ENCODE data around the gene SLC6A11. TPM values are rescaled to one million over a fixed set of nuclear protein-coding genes. Genes with fewer than 3 reads are reported as not detected.

Gene SLC6A11
- total and polyA plus RNA-seq, 9 of the 15 experiments (the other 6 are each of a cell fraction or from before 2014, with no cell fraction given), result 0.04 TPM; not detected in 8

- peak; percentile 63 for FAIRE-seq
- Histone ChIP-seq H3K27me3 (ENCODE audit: control insufficient read depth in 2 of 2, insufficient read depth in 2 of 2, low read length in 2 of 2) (peaks cover 0 to 22% of the 10 kb centered on the region in 2 experiments; a peak in 1 of 5 replicates), H3K9me1 (ENCODE audit: control insufficient read depth, insufficient read depth, low read length) (no peaks in the 10 kb centered on the region), H3K4me2 (ENCODE audit: insufficient read depth, low read length) (no peak overlapping the region), H3K9ac (ENCODE audit: insufficient read depth in 1 of 2, low read depth in 2 of 2, low read length in 2 of 2) (no peak overlapping the region), H3K36me3 (ENCODE audit: control insufficient read depth, insufficient read depth, low read length) (no peaks in the 10 kb centered on the region), H3K27ac (ENCODE audit: extremely low read depth, low read depth, low read length) (no peak overlapping the region), H4K20me1 (replicated peaks; ENCODE audit: control insufficient read depth, insufficient read depth, low read length) (peaks cover 3% of the 10 kb centered on the region; the same call in 1 of the 2 replicates), H3K9me3 (replicated peaks; ENCODE audit: control insufficient read depth, insufficient read depth, low read depth, low read length) (no peaks in the 10 kb centered on the region), H3K4me1 (replicated peaks in 1 of 2; ENCODE audit: control insufficient read depth in 2 of 2, insufficient read depth in 2 of 2, low read length in 2 of 2) (no peaks in the 10 kb centered on the region), H3K79me2 (ENCODE audit: control insufficient read depth, insufficient read depth, low read length) (no peaks in the 10 kb centered on the region), H3K4me3 (no peak overlapping the region), H2AFZ (ENCODE audit: low read depth, low read length) (no peak overlapping the region)
- intact Hi-C loops (cut with micrococcal nuclease), result no loop called here
- peak; percentile 79 for ATAC-seq
- POLR2A ChIA-PET, result no interaction called here
- BruUV-seq (replicated peaks), result no TSS peak
- CTCF ChIA-PET (ENCODE audit: low intra/inter-chr PET ratio), result no interaction called here
- 0% methylated on average over 1 of the region's 1 CpG for WGBS (ENCODE audit: insufficient coverage, low coverage, missing lambda C conversion rate)
- in situ Hi-C loops (cut with MboI), result no loop called here
- DNase-seq (ENCODE audit: extremely low read depth in 1 of 4, low spot score in 3 of 4), result peak; percentile 6 to 51 (median 48)
- TF ChIP-seq ZBTB33 (CRISPR knock-in tag; IDR thresholded peaks at IDR 0.05), result no peak
- TF ChIP-seq CBX3 (IDR thresholded peaks at IDR 0.05; ENCODE audit: borderline replicate concordance in 1 of 2, low read length in 2 of 2), result peak in 1 of 2 experiments; percentile 60; a peak in 1 of 3 replicates
- TF ChIP-seq HIVEP1 (CRISPR knock-in tag; IDR thresholded peaks at IDR 0.05), result no peak
- no peak for TF ChIP-seq ARNT (IDR thresholded peaks at IDR 0.05)
- TF ChIP-seq ZNF175 (CRISPR knock-in tag; IDR thresholded peaks at IDR 0.05; ENCODE audit: low read depth), result no peak
- TF ChIP-seq, protein P1, sequence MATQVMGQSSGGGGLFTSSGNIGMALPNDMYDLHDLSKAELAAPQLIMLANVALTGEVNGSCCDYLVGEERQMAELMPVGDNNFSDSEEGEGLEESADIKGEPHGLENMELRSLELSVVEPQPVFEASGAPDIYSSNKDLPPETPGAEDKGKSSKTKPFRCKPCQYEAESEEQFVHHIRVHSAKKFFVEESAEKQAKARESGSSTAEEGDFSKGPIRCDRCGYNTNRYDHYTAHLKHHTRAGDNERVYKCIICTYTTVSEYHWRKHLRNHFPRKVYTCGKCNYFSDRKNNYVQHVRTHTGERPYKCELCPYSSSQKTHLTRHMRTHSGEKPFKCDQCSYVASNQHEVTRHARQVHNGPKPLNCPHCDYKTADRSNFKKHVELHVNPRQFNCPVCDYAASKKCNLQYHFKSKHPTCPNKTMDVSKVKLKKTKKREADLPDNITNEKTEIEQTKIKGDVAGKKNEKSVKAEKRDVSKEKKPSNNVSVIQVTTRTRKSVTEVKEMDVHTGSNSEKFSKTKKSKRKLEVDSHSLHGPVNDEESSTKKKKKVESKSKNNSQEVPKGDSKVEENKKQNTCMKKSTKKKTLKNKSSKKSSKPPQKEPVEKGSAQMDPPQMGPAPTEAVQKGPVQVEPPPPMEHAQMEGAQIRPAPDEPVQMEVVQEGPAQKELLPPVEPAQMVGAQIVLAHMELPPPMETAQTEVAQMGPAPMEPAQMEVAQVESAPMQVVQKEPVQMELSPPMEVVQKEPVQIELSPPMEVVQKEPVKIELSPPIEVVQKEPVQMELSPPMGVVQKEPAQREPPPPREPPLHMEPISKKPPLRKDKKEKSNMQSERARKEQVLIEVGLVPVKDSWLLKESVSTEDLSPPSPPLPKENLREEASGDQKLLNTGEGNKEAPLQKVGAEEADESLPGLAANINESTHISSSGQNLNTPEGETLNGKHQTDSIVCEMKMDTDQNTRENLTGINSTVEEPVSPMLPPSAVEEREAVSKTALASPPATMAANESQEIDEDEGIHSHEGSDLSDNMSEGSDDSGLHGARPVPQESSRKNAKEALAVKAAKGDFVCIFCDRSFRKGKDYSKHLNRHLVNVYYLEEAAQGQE (IDR thresholded peaks at IDR 0.05; ENCODE audit: borderline replicate concordance), result peak; percentile 15; the same call in 1 of the 2 replicates
- TF ChIP-seq, protein P1 (CRISPR knock-in tag; IDR thresholded peaks at IDR 0.05; ENCODE audit: low read depth), result no peak
- TF ChIP-seq, protein P2, sequence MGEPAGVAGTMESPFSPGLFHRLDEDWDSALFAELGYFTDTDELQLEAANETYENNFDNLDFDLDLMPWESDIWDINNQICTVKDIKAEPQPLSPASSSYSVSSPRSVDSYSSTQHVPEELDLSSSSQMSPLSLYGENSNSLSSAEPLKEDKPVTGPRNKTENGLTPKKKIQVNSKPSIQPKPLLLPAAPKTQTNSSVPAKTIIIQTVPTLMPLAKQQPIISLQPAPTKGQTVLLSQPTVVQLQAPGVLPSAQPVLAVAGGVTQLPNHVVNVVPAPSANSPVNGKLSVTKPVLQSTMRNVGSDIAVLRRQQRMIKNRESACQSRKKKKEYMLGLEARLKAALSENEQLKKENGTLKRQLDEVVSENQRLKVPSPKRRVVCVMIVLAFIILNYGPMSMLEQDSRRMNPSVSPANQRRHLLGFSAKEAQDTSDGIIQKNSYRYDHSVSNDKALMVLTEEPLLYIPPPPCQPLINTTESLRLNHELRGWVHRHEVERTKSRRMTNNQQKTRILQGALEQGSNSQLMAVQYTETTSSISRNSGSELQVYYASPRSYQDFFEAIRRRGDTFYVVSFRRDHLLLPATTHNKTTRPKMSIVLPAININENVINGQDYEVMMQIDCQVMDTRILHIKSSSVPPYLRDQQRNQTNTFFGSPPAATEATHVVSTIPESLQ (CRISPR knock-in tag; IDR thresholded peaks at IDR 0.05), result no peak
- TF ChIP-seq HNRNPLL (IDR thresholded peaks at IDR 0.05; ENCODE audit: low read depth, low read length, poor library complexity, severe bottlenecking), result no peak
- peak; percentile 65 for TF ChIP-seq NFYB (IDR thresholded peaks at IDR 0.05; ENCODE audit: extremely low read depth, insufficient read length)
Observed at GRCh38 chr3:10975695-10976234, 159.7 kb downstream of the SLC6A11 start.

All from K562 (cell line).